ENCODE measurements around the gene SPRING1.

SPRING1 gene

DNA sequence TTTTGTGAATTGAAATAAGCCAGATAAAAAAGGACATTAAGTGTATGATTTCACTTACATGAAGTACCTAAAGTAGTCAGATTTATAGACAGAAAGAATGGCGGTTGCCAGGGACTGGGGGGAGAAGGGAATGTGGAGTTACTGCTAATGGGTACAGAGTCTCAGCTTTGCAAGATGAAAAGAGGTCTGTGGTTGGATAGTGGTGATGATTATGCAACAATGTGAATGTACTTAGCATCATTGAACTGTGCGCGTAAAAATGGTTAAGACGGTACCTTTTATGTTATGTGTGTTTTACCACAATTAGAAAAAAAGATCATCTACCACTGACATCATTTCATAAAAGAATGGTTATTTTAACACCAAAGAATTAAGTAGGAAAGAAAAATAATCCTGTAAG, 36.2 kb upstream of the SPRING1 start:
- DNase-seq (ENCODE audit: low read depth): no peak
- TF ChIP-seq, protein P1, sequence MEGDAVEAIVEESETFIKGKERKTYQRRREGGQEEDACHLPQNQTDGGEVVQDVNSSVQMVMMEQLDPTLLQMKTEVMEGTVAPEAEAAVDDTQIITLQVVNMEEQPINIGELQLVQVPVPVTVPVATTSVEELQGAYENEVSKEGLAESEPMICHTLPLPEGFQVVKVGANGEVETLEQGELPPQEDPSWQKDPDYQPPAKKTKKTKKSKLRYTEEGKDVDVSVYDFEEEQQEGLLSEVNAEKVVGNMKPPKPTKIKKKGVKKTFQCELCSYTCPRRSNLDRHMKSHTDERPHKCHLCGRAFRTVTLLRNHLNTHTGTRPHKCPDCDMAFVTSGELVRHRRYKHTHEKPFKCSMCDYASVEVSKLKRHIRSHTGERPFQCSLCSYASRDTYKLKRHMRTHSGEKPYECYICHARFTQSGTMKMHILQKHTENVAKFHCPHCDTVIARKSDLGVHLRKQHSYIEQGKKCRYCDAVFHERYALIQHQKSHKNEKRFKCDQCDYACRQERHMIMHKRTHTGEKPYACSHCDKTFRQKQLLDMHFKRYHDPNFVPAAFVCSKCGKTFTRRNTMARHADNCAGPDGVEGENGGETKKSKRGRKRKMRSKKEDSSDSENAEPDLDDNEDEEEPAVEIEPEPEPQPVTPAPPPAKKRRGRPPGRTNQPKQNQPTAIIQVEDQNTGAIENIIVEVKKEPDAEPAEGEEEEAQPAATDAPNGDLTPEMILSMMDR (conservative IDR thresholded peaks at IDR 0.05; ENCODE audit: low read depth, low read length): no peak
- H3K4me3 ChIP-seq (ENCODE audit: low read length): no peak overlapping the region

DNA sequence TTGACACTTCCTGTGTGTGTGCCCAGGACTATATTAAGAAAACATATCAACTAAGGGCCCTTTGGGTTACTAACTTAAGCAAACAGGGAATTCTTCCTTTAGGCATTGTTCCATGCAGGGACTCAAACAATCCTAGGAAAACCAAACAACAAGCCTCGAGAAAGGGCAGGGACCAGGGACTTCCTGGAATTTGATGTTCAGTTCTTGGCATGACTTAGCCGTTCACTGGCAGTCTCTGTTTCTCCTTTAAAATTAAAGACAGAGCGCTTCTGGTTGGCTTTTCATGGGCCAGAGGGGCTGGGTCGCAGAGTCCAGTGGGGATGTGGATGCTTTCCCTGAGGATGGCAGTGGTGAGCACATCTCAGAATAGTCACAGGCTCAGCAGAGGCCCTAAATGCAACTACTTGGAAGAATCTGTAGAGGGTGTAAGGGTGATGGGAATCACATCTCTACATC, 35.4 kb upstream of the SPRING1 start:
- no peak overlapping the region for H3K4me3 ChIP-seq (ENCODE audit: low read length)
- TF ChIP-seq, protein P1 (conservative IDR thresholded peaks at IDR 0.05; ENCODE audit: low read depth, low read length): no peak
- DNase-seq (ENCODE audit: low read depth): no peak

DNA sequence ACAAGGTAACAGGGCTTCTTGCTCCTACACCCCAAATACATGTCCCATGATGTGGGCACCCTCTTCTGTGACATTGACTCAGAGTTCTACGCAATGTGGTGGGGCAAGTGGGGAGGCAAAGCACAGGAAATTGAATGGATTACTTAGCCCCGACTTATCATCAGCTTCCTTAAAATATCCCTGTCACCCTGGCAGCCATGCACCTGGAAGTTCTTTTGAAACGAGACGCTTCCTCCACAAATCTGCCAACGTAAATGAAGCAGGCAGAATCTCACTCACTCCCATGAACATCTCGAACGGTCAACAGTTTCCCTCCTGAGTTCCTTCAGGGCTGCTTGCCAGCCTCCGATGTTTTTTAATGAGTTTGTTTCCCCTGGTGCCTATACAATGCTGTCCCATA, 33.8 kb upstream of the SPRING1 start:
- no peak for DNase-seq (ENCODE audit: low read depth)
- TF ChIP-seq, protein P1 (conservative IDR thresholded peaks at IDR 0.05; ENCODE audit: low read depth, low read length): no peak
- H3K4me3 ChIP-seq (ENCODE audit: low read length): no peak overlapping the region

DNA sequence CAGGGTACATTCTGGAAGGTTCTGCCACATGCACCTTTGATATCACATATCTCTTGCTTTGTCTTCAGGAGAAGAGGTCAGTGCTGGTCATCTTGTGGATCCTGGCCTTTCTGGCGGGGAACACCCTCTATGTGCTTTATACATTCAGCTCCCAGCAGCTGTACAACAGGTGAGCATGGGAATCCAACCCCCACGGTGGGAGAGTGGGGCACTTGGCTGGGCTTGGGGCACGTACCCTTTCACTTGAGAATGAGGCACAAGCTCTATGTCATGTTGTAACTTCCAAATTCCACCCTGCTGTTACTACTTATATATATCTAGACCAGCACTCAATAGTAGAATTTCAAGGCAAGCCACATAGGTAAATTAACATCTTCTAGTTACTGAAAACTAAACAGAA, 28.9 kb upstream of the SPRING1 start:
- DNase-seq (ENCODE audit: low read depth): no peak
- TF ChIP-seq, protein P1 (conservative IDR thresholded peaks at IDR 0.05; ENCODE audit: low read depth, low read length): no peak
- H3K4me3 ChIP-seq (ENCODE audit: low read length): no peak overlapping the region

DNA sequence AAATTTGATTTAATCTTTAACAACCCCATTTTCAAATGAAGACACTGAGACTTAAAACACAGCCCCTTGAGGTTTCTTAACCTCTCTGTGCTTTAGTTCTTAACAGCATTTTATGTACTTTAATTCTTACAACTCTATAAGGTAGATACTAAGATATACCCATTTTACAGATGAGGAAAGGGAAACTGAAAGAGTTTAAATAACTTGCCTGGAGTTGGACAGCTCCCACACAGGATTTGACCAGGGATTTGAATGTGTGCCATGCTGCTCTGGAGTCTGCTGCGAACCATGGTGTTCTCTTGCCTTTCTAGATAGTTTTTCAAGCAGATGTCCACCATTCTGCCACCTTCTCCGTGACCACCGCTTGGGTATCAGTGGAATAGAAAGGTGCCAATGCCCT, 28.4 kb upstream of the SPRING1 start:
- TF ChIP-seq, protein P1 (conservative IDR thresholded peaks at IDR 0.05; ENCODE audit: low read depth, low read length): no peak
- no peak for DNase-seq (ENCODE audit: low read depth)
- H3K4me3 ChIP-seq (ENCODE audit: low read length): no peak overlapping the region

DNA sequence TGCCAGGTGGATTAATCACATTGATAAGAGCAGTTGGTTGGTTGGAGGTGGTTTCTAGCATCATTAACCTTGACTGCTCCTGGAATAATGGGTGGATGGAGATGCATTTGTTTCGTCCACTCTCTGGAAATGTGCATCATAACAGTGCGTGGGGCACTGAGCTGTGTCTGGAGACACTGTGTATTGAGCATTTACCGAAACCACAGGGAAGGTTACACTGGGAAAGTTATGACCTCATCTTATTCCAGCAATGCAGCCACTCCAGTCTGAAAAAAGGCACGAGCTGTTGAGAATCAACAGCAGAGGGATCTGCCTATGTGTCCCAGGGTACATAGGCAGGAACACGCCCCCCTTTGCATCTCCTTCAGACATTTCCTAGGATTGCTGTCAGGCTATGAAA, 27.4 kb upstream of the SPRING1 start:
- DNase-seq (ENCODE audit: low read depth): no peak
- H3K4me3 ChIP-seq (ENCODE audit: low read length): no peak overlapping the region
- TF ChIP-seq, protein P1 (conservative IDR thresholded peaks at IDR 0.05; ENCODE audit: low read depth, low read length): no peak

DNA sequence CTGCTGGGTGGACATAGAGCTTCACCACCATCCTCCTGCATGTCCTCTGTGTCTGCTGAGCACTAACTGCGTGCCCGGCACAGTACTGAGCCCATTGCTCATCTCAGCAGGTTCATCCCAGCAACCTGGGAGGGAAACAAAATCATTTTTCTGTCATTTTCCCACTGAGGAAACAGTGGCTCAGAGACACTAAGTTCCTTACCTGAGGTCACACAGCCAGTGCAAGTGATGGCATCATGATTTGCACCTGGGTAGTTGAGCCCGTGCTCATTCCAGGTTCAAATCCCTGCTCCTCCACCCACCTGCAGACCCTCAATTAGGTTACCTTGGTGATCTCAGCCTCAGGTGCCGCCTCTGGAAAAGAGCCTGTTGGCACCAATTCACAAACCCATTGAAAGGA, 23.6 kb upstream of the SPRING1 start:
- no peak for DNase-seq (ENCODE audit: low read depth)
- TF ChIP-seq, protein P1 (conservative IDR thresholded peaks at IDR 0.05; ENCODE audit: low read depth, low read length): no peak
- no peak overlapping the region for H3K4me3 ChIP-seq (ENCODE audit: low read length)
